GM19240 (cell line): ENCODE data around the gene ZNF157.

Experiments used
- DNase-seq: peaks from one replicate; pipeline ENCODE4 v3.0.0; 2011; ENCODE audit warnings: low spot score; ENCODE audit not compliant: insufficient read length

Gene ZNF157

DNA sequence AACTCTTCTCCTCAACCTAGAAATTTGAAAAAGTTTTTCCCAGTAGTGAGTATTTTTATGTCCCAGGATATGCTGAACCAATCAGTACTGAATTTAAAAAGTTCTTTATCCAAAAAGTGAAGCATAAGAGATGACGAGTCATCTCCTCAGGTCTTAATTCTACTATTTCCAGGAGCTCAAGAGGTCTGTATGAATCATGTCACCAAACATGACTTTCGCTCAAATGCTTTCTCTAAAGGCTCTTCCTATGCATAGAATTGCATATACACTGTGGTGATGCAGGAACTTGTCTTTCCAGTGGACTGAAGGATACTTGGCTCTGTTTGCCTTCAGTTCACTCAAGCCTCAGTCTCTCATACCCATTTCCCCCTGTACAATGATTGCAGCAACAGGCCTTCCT, 76.6 kb downstream of the ZNF157 start:
- no peak for DNase-seq

DNA sequence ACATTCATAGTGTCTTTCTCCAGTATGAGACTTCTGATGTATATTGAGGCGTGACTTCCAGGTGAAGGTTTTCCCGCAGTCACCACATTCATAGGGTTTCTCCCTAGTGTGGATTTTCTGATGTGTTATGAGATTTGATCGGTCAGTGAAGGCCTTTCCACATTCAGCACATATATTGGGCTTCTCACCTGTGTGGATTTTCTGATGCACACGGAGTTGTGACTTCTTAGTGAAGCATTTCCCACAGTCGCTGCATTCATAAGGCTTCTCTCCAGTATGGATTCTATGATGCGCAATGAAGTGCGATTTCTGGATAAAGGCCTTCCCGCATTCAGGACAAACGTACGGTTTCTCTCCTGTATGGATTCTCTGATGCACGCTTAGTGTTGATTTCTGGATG, 77.2 kb downstream of the ZNF157 start:
- no peak for DNase-seq

DNA sequence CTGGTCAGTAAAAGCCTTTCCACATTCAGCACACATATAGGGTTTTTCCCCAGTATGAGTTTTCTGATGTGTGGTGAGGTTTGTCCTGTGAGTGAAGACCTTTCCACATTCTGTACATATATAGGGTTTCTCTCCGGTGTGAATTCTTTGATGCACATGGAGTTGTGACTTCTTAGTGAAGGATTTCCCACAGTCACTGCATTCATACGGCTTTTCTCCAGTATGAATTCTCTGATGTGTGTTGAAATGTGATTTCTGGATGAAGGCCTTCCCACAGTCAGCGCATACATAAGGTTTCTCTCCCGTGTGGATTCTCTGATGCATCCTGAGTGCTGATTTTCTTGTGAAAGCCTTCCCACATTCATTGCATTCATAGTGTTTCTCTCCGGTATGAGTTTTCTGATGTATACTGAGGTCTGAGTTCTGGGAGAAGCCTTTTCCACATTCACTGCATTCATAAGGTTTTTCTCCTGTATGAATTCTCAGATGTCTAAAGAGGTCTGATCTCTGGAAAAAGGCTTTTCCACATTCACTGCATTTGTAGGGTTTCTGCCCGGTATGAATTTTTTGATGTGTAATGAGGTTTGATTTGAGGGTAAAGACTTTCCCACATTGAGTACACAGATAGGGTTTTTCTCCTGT, 77.9 kb downstream of the ZNF157 start:
- DNase-seq = no peak

- no peak for DNase-seq
Measured at GRCh38 chrX:47452112-47452511, 81.7 kb downstream of the ZNF157 start.

DNA sequence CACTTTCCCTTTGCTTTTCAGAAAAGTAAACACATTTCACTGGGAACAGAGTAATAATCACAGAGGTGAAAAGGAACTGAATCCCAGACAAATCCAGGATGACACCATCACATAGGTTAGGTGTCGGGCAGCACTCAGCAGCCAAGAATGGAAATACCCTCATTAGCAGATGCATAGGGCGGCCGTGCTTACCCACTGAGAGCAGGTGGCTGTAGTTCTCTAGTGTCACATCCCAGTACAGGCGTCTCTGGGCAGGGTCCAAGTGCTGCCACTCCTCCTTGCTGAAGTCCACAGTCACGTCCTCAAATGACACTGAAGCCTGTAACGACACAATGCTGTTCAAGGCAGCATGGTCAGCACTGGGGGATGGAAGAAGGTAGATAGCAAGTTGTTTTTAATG, 85.7 kb downstream of the ZNF157 start:
- no peak for DNase-seq

- no peak for DNase-seq
Measured at GRCh38 chrX:47458528-47458927, 88.2 kb downstream of the ZNF157 start.

GRCh38 chrX:47460561-47460960, 90.2 kb downstream of the ZNF157 start:
- no peak for DNase-seq
